IMR-90 (cell line): ENCODE measurements around the gene DSCAML1. TPM values are rescaled to one million over a fixed set of nuclear protein-coding genes. Genes with fewer than 3 reads are reported as not detected.

Source experiments
- ATAC-seq: fragments of 200-7000 bp; cut with Tn5 transposase; 2 replicates; pipeline ENCODE4 v1.9.1; 2020; ENCODE audit warnings: low read depth, mild to moderate bottlenecking, moderate library complexity
- BruUV-seq: library from RNA; stranded (reverse); fragments of 400-500 nt; replicated peaks from 2 replicates; lab custom pipeline; 2021; lab: Mats Ljungman, UMichigan
- CTCF ChIA-PET: fragments of 300-600 bp; formaldehyde crosslinking; extraction: SDS; loops from one replicate; lab custom pipeline; 2021; ENCODE audit warnings: antibody characterized with exemption; lab: Yijun Ruan, JAX
- POLR2A ChIA-PET: fragments of 300-600 bp; sonication (Branson Sonifier 250); formaldehyde crosslinking; loops from one replicate; lab custom pipeline; 2022; ENCODE audit warnings: antibody characterized with exemption; ENCODE audit not compliant: unreplicated experiment; lab: Charles Lee
- DNase-seq: peaks from one replicate; pipeline ENCODE4 v3.0.0; 2013
- H2AFZ ChIP-seq: replicated peaks from 2 replicates; pipeline ENCODE3; 2013; ENCODE audit warnings: low read length, mild to moderate bottlenecking; ENCODE audit not compliant: poor library complexity
- H2AK5ac ChIP-seq: 2 replicates; pipeline ENCODE4 v1.6.1; 2013; ENCODE audit warnings: low read depth, low read length, inconsistent platforms
- H2AK9ac ChIP-seq: replicated peaks from 2 replicates; pipeline ENCODE3; 2013; ENCODE audit warnings: mild to moderate bottlenecking, low read depth, low read length, moderate library complexity; ENCODE audit not compliant: poor library complexity
- H2BK120ac ChIP-seq: 2 replicates; pipeline ENCODE4 v1.6.1; 2013; ENCODE audit warnings: low read depth, low read length, inconsistent platforms
- H2BK15ac ChIP-seq: 3 replicates; pipeline ENCODE4 v1.6.1; 2013; ENCODE audit warnings: low read depth, low read length, inconsistent platforms
- H2BK20ac ChIP-seq: 2 replicates; pipeline ENCODE4 v1.6.1; 2013; ENCODE audit warnings: low read depth, mild to moderate bottlenecking, inconsistent platforms, low read length, moderate library complexity
- H2BK5ac ChIP-seq: 2 replicates; pipeline ENCODE4 v1.6.1; 2013; ENCODE audit warnings: mild to moderate bottlenecking, low read depth, low read length, inconsistent platforms; ENCODE audit not compliant: poor library complexity, severe bottlenecking
- H3K14ac ChIP-seq: replicated peaks from 2 replicates; pipeline ENCODE4 v1.6.1; 2013; ENCODE audit warnings: low read depth, low read length, inconsistent platforms
- H3K18ac ChIP-seq: 2 replicates; pipeline ENCODE4 v1.6.1; 2013; ENCODE audit warnings: low read depth, low read length, control low read depth
- H3K23ac ChIP-seq: 2 replicates; pipeline ENCODE4 v1.6.1; 2013; ENCODE audit warnings: low read depth, low read length, inconsistent platforms
- H3K27ac ChIP-seq: 2 replicates; pipeline ENCODE4 v1.5.1; 2013; ENCODE audit warnings: mild to moderate bottlenecking, control low read depth, low read length; ENCODE audit not compliant: insufficient read depth
- H3K27me3 ChIP-seq: 2 replicates; pipeline ENCODE4 v1.6.1; 2013; ENCODE audit warnings: low read length; ENCODE audit not compliant: control insufficient read depth, insufficient read depth
- H3K36me3 ChIP-seq: 2 replicates; pipeline ENCODE4 v1.6.1; 2013; ENCODE audit warnings: low read length, mixed read lengths; ENCODE audit not compliant: control insufficient read depth, insufficient read depth
- H3K4ac ChIP-seq: 2 replicates; pipeline ENCODE4 v1.6.1; 2013; ENCODE audit warnings: low read depth, low read length, inconsistent platforms
- H3K4me1 ChIP-seq: 2 replicates; pipeline ENCODE4 v1.6.1; 2013; ENCODE audit warnings: low read length, mixed read lengths; ENCODE audit not compliant: control insufficient read depth, insufficient read depth
- H3K4me2 ChIP-seq: 2 replicates; pipeline ENCODE4 v1.6.1; 2013; ENCODE audit warnings: low read depth, mild to moderate bottlenecking, control low read depth, low read length, moderate library complexity
- H3K4me3 ChIP-seq: 2 replicates; pipeline ENCODE4 v1.5.1; 2013; ENCODE audit warnings: low read depth, mild to moderate bottlenecking, control low read depth, low read length, moderate library complexity; ENCODE audit not compliant: insufficient read depth
- H3K56ac ChIP-seq: 2 replicates; pipeline ENCODE4 v1.6.1; 2013; ENCODE audit warnings: low read length, inconsistent platforms; ENCODE audit not compliant: insufficient read depth; ENCODE audit errors: extremely low read depth
- H3K79me1 ChIP-seq, 2 experiments: 2 replicates each; pipeline ENCODE4 v1.6.1; 2013; ENCODE audit warnings: low read length in 2 of 2, inconsistent platforms in 1 of 2, low read depth in 1 of 2
- H3K9ac ChIP-seq: 2 replicates; pipeline ENCODE4 v1.6.1; 2013; ENCODE audit warnings: low read depth, low read length, control low read depth
- H3K9me1 ChIP-seq: 2 replicates; pipeline ENCODE4 v1.6.1; 2013; ENCODE audit warnings: low read length, inconsistent platforms; ENCODE audit not compliant: insufficient read depth
- H3K9me3 ChIP-seq: 2 replicates; pipeline ENCODE4 v1.6.1; 2013; ENCODE audit warnings: low read length; ENCODE audit not compliant: control insufficient read depth, insufficient read depth
- H4K20me1 ChIP-seq: 2 replicates; pipeline ENCODE4 v1.6.1; 2013; ENCODE audit warnings: low read length, inconsistent platforms; ENCODE audit not compliant: insufficient read depth
- H4K5ac ChIP-seq: 2 replicates; pipeline ENCODE4 v1.6.1; 2013; ENCODE audit warnings: mild to moderate bottlenecking, low read depth, low read length, control low read depth
- H4K8ac ChIP-seq, 2 experiments: 2 replicates each; pipeline ENCODE4 v1.6.1; 2013; ENCODE audit warnings: low read depth in 2 of 2, low read length in 2 of 2, control low read depth in 1 of 2, inconsistent platforms in 1 of 2
- H4K91ac ChIP-seq: 2 replicates; pipeline ENCODE4 v1.6.1; 2013; ENCODE audit warnings: low read depth, low read length, inconsistent platforms; ENCODE audit not compliant: insufficient read depth
- BHLHE40 ChIP-seq: fragments of 150-350 bp; IDR thresholded peaks from 2 replicates; pipeline ENCODE4 v1.6.1; 2016; ENCODE audit warnings: mild to moderate bottlenecking, low read depth, low read length
- CEBPB ChIP-seq: IDR thresholded peaks from 2 replicates; pipeline ENCODE4 v1.6.1; 2012; ENCODE audit warnings: low read depth, low read length, improper control_type of control experiment
- CHD1 ChIP-seq: IDR thresholded peaks from 2 replicates; pipeline ENCODE4 v1.6.1; 2012; ENCODE audit warnings: low read depth, low read length, improper control_type of control experiment
- FOS ChIP-seq: fragments of 150-350 bp; IDR thresholded peaks from 2 replicates; pipeline ENCODE4 v1.6.1; 2016; ENCODE audit warnings: low read depth, low read length
- MAFK ChIP-seq: IDR thresholded peaks from 2 replicates; pipeline ENCODE4 v1.6.1; 2012; ENCODE audit warnings: low read depth, low read length, improper control_type of control experiment
- MAZ ChIP-seq: IDR thresholded peaks from 2 replicates; pipeline ENCODE4 v1.6.1; 2012; ENCODE audit warnings: low read depth, mild to moderate bottlenecking, low read length, improper control_type of control experiment, moderate library complexity, borderline replicate concordance
- MXI1 ChIP-seq: IDR thresholded peaks from 2 replicates; pipeline ENCODE4 v1.6.1; 2012; ENCODE audit warnings: low read depth, mild to moderate bottlenecking, low read length, moderate library complexity, borderline replicate concordance
- NFE2L2 ChIP-seq: fragments of 150-350 bp; IDR thresholded peaks from 2 replicates; pipeline ENCODE4 v1.6.1; 2016; ENCODE audit warnings: low read depth, mild to moderate bottlenecking, low read length
- POLR2A ChIP-seq: IDR thresholded peaks from 2 replicates; pipeline ENCODE4 v1.6.1; 2012; ENCODE audit warnings: mild to moderate bottlenecking, low read depth, low read length
- RAD21 ChIP-seq: IDR thresholded peaks from 2 replicates; pipeline ENCODE4 v1.6.1; 2012; ENCODE audit warnings: low read length, improper control_type of control experiment
- RCOR1 ChIP-seq: IDR thresholded peaks from 2 replicates; pipeline ENCODE4 v1.6.1; 2012; ENCODE audit warnings: mild to moderate bottlenecking, low read length, improper control_type of control experiment; ENCODE audit not compliant: insufficient replicate concordance
- RFX5 ChIP-seq: IDR thresholded peaks from 2 replicates; pipeline ENCODE4 v1.8.0; 2012; ENCODE audit warnings: low read depth, mild to moderate bottlenecking, low read length, moderate library complexity
- SMC3 ChIP-seq: fragments of 150-350 bp; IDR thresholded peaks from 2 replicates; pipeline ENCODE4 v1.6.1; 2016; ENCODE audit warnings: low read depth, mild to moderate bottlenecking, antibody characterized with exemption, low read length, moderate library complexity
- WGBS, 2 experiments: methylation state at CpG; one replicate each; pipeline versions ENCODE4 v1.1.5 to v1.1.7; 2013; ENCODE audit warnings: missing lambda C conversion rate in 2 of 2; ENCODE audit not compliant: insufficient read length in 1 of 2; ENCODE audit errors: extremely low coverage in 2 of 2; 5-methylcytosine and 5-hydroxymethylcytosine counted together
- dilution Hi-C: fragments of 300-500 bp; cut with HindIII; formaldehyde crosslinking; loops from one replicate; pipeline ENCODE4 v1.14.3; 2018; ENCODE audit warnings: low sequenced_read_pairs; ENCODE audit not compliant: unreplicated experiment
- in situ Hi-C: fragments of 300-500 bp; cut with MboI; formaldehyde crosslinking; loops from 3 replicates; pipeline ENCODE4 v1.14.3; 2019; ENCODE audit warnings: low sequenced_read_pairs, inconsistent platforms, mixed read lengths
- intact Hi-C: fragments of 100-400 bp; cut with micrococcal nuclease; formaldehyde crosslinking; loops from 2 replicates; pipeline ENCODE4 v1.10.0; 2022
- polyA plus RNA-seq, 3 experiments: library from polyadenylated mRNA; depleted of rRNA; stranded (reverse); fragments of >200 nt; gene quantifications; 2 replicates each; pipeline ENCODE4 v1.2.3, GENCODE V29; 2012; ENCODE audit warnings: low replicate concordance in 1 of 3
- total RNA-seq: library from RNA; depleted of rRNA; stranded (reverse); fragments of >200 nt; gene quantifications from 2 replicates; pipeline ENCODE4 v1.2.3, GENCODE V29; 2012
- TF ChIP-seq, protein P1 (sequence below): fragments of 150-350 bp; IDR thresholded peaks from 2 replicates; pipeline ENCODE4 v1.6.1; 2017; ENCODE audit warnings: mild to moderate bottlenecking, antibody characterized with exemption, low read length, low read depth
- TF ChIP-seq, protein P2 (sequence below): conservative IDR thresholded peaks from 2 replicates; pipeline ENCODE4 v1.5.1; 2012; ENCODE audit warnings: mild to moderate bottlenecking, low read depth, low read length, improper control_type of control experiment
- TF ChIP-seq, protein P3 (sequence below): fragments of 150-350 bp; IDR thresholded peaks from 2 replicates; pipeline ENCODE4 v1.6.1; 2016; ENCODE audit warnings: low read depth, mild to moderate bottlenecking, low read length, moderate library complexity, borderline replicate concordance

Gene DSCAML1
- total and polyA plus RNA-seq, 2 of the 4 experiments (the other 2 are of a cell fraction): not detected

DNA sequence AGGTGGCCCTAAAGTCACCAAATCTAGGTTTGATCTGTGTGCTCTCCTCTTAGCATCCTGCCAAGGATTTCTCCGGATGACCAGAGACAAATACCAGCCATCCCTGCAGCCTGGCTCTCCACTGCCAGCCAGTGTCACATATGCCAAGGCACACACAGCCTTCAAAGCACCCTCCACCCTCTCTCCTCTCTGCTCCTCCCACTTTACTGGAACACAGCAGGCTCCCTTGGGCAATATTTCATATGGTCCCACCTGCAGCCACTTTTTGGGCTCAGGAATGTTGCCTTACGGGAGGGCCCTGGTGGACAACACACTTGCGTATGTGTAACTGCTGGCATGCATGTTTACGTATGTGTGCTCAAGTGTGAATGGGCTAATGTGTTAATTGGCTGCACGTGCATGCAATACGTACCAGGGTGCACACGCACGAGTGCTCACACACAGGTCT lies 285.5 kb downstream of the DSCAML1 start:
- H4K5ac ChIP-seq: no peak overlapping the region
- H3K9me3 ChIP-seq: no peaks in the 10 kb centered on the region
- no peak overlapping the region for H3K14ac ChIP-seq
- BruUV-seq: no TSS peak
- H4K8ac ChIP-seq: no peak overlapping the region
- no peak overlapping the region for H2BK120ac ChIP-seq
- H2BK20ac ChIP-seq: no peak overlapping the region
- DNase-seq (no peak), ATAC-seq (no peak)
- H3K27ac ChIP-seq: no peak overlapping the region
- 40% methylated on average over 2 of the region's 8 CpGs; no CpG with 5 or more reads in 1 of the 2 experiments for WGBS, 2 experiments
- H3K4me1 ChIP-seq: no peaks in the 10 kb centered on the region
- no peak overlapping the region for H3K56ac ChIP-seq
- no peak overlapping the region for H3K4me2 ChIP-seq
- no peaks in the 10 kb centered on the region for H3K79me1 ChIP-seq
- POLR2A ChIA-PET: no interaction called here
- no peak overlapping the region for H3K9ac ChIP-seq
- dilution Hi-C loops (no loop called here), in situ Hi-C loops (no loop called here), intact Hi-C loops (no loop called here)
- no peak overlapping the region for H2AK9ac ChIP-seq
- TF ChIP-seq RCOR1: no peak
- TF ChIP-seq NFE2L2: no peak
- TF ChIP-seq, protein P1, sequence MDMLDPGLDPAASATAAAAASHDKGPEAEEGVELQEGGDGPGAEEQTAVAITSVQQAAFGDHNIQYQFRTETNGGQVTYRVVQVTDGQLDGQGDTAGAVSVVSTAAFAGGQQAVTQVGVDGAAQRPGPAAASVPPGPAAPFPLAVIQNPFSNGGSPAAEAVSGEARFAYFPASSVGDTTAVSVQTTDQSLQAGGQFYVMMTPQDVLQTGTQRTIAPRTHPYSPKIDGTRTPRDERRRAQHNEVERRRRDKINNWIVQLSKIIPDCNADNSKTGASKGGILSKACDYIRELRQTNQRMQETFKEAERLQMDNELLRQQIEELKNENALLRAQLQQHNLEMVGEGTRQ: no peak
- TF ChIP-seq, protein P2, sequence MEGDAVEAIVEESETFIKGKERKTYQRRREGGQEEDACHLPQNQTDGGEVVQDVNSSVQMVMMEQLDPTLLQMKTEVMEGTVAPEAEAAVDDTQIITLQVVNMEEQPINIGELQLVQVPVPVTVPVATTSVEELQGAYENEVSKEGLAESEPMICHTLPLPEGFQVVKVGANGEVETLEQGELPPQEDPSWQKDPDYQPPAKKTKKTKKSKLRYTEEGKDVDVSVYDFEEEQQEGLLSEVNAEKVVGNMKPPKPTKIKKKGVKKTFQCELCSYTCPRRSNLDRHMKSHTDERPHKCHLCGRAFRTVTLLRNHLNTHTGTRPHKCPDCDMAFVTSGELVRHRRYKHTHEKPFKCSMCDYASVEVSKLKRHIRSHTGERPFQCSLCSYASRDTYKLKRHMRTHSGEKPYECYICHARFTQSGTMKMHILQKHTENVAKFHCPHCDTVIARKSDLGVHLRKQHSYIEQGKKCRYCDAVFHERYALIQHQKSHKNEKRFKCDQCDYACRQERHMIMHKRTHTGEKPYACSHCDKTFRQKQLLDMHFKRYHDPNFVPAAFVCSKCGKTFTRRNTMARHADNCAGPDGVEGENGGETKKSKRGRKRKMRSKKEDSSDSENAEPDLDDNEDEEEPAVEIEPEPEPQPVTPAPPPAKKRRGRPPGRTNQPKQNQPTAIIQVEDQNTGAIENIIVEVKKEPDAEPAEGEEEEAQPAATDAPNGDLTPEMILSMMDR: no peak
- no peak for TF ChIP-seq MAZ
- TF ChIP-seq, protein P3, sequence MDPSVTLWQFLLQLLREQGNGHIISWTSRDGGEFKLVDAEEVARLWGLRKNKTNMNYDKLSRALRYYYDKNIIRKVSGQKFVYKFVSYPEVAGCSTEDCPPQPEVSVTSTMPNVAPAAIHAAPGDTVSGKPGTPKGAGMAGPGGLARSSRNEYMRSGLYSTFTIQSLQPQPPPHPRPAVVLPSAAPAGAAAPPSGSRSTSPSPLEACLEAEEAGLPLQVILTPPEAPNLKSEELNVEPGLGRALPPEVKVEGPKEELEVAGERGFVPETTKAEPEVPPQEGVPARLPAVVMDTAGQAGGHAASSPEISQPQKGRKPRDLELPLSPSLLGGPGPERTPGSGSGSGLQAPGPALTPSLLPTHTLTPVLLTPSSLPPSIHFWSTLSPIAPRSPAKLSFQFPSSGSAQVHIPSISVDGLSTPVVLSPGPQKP: no peak
- TF ChIP-seq SMC3: no peak
- no peak for TF ChIP-seq BHLHE40
- no peak for TF ChIP-seq RFX5
- no peak for TF ChIP-seq FOS
- no peak for TF ChIP-seq RAD21
- TF ChIP-seq MXI1: no peak
- TF ChIP-seq POLR2A: no peak
- no peak for TF ChIP-seq CEBPB
- TF ChIP-seq CHD1: no peak
- TF ChIP-seq MAFK: no peak
- H3K4ac ChIP-seq: no peak overlapping the region
- no peak overlapping the region for H2AFZ ChIP-seq
- H3K18ac ChIP-seq: no peak overlapping the region
- H4K91ac ChIP-seq: no peak overlapping the region
- H3K4me3 ChIP-seq: no peak overlapping the region
- peaks cover 34% of the 10 kb centered on the region for H3K27me3 ChIP-seq
- CTCF ChIA-PET: no interaction called here
- no peak overlapping the region for H2AK5ac ChIP-seq
- H3K36me3 ChIP-seq: no peaks in the 10 kb centered on the region
- H3K23ac ChIP-seq: no peak overlapping the region
- no peak overlapping the region for H2BK5ac ChIP-seq
- no peak overlapping the region for H2BK15ac ChIP-seq
- no peaks in the 10 kb centered on the region for H4K20me1 ChIP-seq
- no peaks in the 10 kb centered on the region for H3K9me1 ChIP-seq
